Measurements from ENCODE around the gene RALGAPA2.

Gene RALGAPA2

DNA sequence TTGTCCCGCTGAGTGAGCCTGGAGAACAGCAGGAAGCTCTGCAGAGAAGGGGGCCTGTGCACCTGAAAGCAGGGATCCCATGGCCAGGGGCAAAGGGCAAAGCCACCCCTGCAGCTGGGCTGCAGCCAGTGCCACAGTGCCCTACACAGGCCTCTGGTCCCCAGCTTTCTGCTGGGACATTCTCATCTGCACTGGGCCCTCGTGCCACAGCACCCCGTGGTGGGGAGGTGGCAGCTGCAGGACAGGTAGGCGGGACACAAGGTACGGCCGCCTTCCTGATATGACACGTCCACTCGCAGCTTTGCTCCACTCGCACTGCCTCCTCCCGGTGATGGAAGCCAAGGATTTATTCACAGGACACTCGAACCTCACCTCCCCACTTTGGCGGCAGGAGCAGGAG is 317.4 kb downstream of the RALGAPA2 start:
- H3K4me3 ChIP-seq (ENCODE audit: low read depth, low read length): no peak overlapping the region
- TF ChIP-seq, protein P1, sequence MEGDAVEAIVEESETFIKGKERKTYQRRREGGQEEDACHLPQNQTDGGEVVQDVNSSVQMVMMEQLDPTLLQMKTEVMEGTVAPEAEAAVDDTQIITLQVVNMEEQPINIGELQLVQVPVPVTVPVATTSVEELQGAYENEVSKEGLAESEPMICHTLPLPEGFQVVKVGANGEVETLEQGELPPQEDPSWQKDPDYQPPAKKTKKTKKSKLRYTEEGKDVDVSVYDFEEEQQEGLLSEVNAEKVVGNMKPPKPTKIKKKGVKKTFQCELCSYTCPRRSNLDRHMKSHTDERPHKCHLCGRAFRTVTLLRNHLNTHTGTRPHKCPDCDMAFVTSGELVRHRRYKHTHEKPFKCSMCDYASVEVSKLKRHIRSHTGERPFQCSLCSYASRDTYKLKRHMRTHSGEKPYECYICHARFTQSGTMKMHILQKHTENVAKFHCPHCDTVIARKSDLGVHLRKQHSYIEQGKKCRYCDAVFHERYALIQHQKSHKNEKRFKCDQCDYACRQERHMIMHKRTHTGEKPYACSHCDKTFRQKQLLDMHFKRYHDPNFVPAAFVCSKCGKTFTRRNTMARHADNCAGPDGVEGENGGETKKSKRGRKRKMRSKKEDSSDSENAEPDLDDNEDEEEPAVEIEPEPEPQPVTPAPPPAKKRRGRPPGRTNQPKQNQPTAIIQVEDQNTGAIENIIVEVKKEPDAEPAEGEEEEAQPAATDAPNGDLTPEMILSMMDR (IDR thresholded peaks at IDR 0.05; ENCODE audit: insufficient read depth, low read length, missing control alignments): no peak
- DNase-seq (ENCODE audit: low read depth, low spot score): no peak
- ChIA-PET CTCF (no interaction called here), POLR2A (no interaction called here)

DNA sequence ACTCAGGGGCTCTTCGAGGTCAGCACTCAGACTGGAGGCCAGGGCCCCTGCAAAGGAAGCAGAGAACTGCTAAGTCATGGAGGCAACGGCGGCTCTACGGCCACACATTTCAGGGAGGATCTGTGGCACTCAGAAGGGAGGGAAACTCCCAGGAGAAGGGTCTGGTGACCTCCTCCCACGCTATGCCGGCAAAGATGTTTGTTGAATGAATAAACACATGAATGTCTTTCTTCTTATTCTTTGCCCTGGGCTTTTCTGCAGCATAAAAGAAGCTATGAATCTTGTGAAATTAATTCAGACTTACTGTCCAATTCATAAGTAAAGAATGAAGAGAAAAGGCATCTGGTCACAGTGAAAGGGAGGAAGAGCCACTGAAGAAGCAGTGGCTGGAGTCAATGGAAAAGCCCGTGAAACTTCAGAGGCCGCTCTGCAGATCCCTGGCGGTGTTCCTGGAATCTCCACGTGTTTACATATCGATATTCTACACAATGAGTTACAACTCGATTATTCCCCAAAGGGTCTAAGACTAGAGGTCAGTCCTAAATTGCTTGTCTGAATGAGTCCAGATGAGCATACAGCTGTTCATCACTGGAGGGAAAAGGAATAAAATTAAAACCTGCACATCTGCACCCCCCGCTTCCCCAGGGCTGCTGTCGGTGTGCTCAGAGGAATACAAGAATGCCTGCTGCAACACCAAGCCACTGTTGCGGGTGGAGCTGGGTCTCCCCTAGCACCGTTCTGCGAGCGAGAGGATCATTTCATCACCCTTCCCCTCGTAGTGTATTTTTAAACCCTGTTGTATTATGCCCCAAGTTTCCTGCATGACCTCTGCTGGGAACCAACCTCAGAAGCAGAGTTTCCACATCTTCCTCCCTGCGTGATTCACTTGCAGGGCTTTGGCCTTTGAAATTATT is 319.0 kb downstream of the RALGAPA2 start:
- H3K4me3 ChIP-seq (ENCODE audit: low read depth, low read length): no peak overlapping the region
- ChIA-PET POLR2A (no interaction called here), CTCF (no interaction called here)
- DNase-seq (ENCODE audit: low read depth, low spot score): peak; percentile 26
- TF ChIP-seq, protein P1 (IDR thresholded peaks at IDR 0.05; ENCODE audit: insufficient read depth, low read length, missing control alignments): no peak

DNA sequence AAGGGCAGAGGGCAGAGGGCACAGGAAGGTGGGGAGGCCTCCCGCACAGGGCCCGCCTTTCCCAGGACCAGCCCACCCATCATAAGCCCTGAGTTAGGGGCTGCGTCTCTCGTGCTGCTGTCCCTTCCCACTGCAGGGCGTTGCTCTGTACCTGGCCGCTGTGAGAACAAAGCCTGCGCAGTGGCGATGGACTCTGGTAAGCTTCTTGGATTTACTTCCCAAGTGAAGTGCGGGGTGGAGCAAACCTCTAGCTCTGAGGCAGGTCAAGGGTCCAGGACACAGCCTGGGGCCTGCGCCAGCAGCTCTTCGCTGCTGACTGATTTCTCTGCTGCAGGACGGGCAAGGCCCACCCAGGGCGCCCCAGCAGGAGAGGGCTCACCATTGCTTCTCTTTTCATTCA is 320.7 kb downstream of the RALGAPA2 start:
- DNase-seq (ENCODE audit: low read depth, low spot score): no peak
- POLR2A ChIA-PET: no interaction called here
- CTCF ChIA-PET: no interaction called here
- TF ChIP-seq, protein P1 (IDR thresholded peaks at IDR 0.05; ENCODE audit: insufficient read depth, low read length, missing control alignments): no peak
- H3K4me3 ChIP-seq (ENCODE audit: low read depth, low read length): no peak overlapping the region

DNA sequence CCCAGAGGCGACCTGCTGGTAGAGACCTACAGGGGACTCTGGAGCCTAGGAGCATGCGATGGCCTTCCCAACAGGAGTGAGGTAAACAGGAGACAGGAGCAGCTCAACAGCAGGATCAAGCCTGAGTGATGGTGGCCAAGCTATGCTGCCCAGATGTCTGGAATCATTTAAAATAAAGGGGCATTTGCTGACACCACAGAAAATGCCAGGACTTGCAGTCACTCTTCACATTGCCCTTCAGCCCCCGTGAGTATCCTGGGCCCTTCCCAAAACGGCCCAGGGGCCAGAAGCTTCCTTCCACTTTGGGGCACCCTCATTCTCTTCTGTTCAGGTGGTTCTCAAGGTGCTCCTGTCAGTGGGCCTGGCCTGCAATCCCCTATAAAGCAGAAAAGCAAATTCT is 321.3 kb downstream of the RALGAPA2 start:
- no peak overlapping the region for H3K4me3 ChIP-seq (ENCODE audit: low read depth, low read length)
- no peak for DNase-seq (ENCODE audit: low read depth, low spot score)
- ChIA-PET POLR2A (no interaction called here), CTCF (no interaction called here)
- TF ChIP-seq, protein P1 (IDR thresholded peaks at IDR 0.05; ENCODE audit: insufficient read depth, low read length, missing control alignments): no peak

DNA sequence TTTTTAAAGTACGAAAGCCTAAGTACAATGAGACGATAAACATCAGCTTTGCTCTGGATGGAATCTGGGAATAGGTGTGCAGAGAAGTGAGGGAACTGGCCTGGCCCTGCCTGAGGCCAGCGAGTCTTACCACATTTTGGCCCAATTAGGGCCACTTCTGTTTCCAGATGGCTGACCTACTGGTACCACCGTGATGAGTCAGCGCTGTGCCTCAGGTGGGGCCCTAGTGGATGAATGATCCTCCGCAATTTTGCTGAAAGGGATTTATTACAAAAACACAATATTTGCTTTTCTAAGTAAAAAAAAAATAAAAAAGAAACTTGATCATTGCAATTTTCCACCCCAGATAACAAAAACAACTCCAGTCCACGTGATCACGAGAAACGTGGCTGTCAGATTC is 322.1 kb downstream of the RALGAPA2 start:
- no peak for DNase-seq (ENCODE audit: low read depth, low spot score)
- POLR2A ChIA-PET: no interaction called here
- no peak overlapping the region for H3K4me3 ChIP-seq (ENCODE audit: low read depth, low read length)
- TF ChIP-seq, protein P1 (IDR thresholded peaks at IDR 0.05; ENCODE audit: insufficient read depth, low read length, missing control alignments): no peak
- CTCF ChIA-PET: no interaction called here

DNA sequence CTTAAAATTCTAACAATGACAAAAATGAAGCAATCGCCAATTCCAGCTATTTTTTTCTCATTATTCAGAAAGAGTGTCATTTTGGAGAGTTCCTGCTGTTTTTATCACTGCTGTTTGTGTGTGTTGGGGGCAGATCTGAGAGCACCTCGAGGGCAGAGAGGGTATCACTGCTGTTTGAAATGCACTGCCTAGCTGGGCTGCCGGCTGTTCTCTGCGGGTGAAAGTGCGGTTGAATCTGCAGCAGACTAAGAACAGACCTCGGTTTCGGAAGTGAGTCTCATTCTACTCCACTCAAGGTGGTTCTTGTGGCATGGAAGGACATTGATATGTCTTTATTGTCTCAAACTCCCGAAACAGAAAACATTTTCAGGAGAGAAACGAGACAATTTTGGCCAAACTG is 326.3 kb downstream of the RALGAPA2 start:
- H3K4me3 ChIP-seq (ENCODE audit: low read depth, low read length): no peak overlapping the region
- ChIA-PET POLR2A (no interaction called here), CTCF (interaction anchor here (1.4 kb wide), 1 partner anchor 181 kb away, joined by 3 read pairs; no protein-coding TSS in a partner anchor)
- TF ChIP-seq, protein P1 (IDR thresholded peaks at IDR 0.05; ENCODE audit: insufficient read depth, low read length, missing control alignments): no peak
- no peak for DNase-seq (ENCODE audit: low read depth, low spot score)

All from AG04449 (cell line).